PC-9 (cell line): ENCODE results near the gene SYT7.

Source experiments
- CTCF ChIP-seq: fragments of 200-600 bp; sonication (generic); conservative IDR thresholded peaks from 2 replicates; pipeline ENCODE4 v1.6.1; 2017; ENCODE audit warnings: mixed run types, antibody characterized with exemption, mild to moderate bottlenecking, moderate library complexity
- EZH2 ChIP-seq: fragments of 200-600 bp; sonication (generic); IDR thresholded peaks from 2 replicates; pipeline ENCODE4 v1.8.0; 2017; ENCODE audit warnings: antibody characterized with exemption, low read depth

DNA sequence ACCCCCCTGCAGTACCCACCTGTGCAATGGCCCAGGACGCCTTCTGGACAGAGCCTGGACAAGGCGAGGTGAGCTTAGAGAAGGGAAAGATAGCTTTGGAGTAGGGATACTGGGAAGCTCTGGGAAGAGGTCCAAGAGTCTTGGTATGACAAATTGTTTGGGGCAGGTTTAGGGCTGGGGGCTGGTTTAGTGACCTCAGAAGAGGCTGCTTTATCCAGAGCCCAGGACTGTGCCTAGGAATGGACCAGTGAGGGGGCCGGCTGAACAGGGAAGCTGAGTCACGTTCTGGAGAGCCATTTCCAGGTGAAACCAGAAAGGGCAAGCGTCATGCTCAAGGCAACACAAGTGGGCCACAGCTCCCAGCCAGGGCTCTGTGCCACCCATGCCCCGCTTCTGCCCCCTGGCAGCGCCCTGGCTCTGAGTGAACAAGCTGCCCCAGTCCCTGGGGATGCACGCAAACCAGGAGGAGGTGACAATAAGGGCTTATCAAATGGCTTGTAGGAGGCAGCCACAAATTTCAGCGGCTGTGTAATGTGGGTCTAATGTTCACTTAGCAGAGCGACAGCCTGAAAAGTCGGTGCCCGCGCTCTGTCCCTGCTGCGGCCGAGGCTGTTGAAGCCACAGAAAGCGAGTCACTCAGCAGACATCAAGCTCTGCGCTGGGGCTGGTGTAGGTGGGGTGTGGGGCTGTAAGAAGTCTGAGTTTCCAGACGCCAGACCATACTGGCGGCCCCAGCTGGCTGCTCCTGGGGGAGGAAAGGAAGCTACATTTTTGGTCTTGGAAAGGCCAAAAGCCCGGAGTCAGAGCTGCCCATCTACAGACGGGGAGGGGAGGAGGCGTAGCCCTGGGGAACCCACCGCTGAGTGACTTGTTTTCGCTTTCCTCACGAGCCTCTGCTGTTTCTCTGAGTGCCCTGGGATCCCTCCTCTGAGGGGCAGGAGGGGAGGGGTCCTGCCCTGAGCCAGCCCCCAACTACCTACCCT is 18.3 kb upstream of the SYT7 start:
- no peak for TF ChIP-seq EZH2
- TF ChIP-seq CTCF, result no peak
